HEK293 (cell line): ENCODE measurements around the gene PCBP4.

Source experiments
- MZF1 ChIP-seq: fragments of 450-650 bp; formaldehyde crosslinking; IDR thresholded peaks from 2 replicates; pipeline ENCODE4 v1.5.1; 2017; ENCODE audit warnings: missing biosample characterization, missing genetic modification characterization, borderline replicate concordance
- YY1 ChIP-seq: fragments of 450-650 bp; formaldehyde crosslinking; IDR thresholded peaks from 2 replicates; pipeline ENCODE4 v1.5.1; 2018; ENCODE audit warnings: missing biosample characterization, missing genetic modification characterization
- ZBTB1 ChIP-seq: fragments of 450-650 bp; formaldehyde crosslinking; IDR thresholded peaks from 2 replicates; pipeline ENCODE4 v1.5.1; 2016; ENCODE audit warnings: missing biosample characterization, missing genetic modification characterization
- ZBTB8A ChIP-seq: fragments of 450-650 bp; formaldehyde crosslinking; IDR thresholded peaks from 2 replicates; pipeline ENCODE4 v1.5.1; 2016; ENCODE audit warnings: missing biosample characterization, missing genetic modification characterization
- ZFP41 ChIP-seq: fragments of 450-650 bp; formaldehyde crosslinking; IDR thresholded peaks from 2 replicates; pipeline ENCODE4 v1.5.1; 2016; ENCODE audit warnings: missing biosample characterization, missing genetic modification characterization, borderline replicate concordance
- ZNF10 ChIP-seq: fragments of 450-650 bp; formaldehyde crosslinking; IDR thresholded peaks from 2 replicates; pipeline ENCODE4 v1.5.1; 2017; ENCODE audit warnings: missing biosample characterization, missing genetic modification characterization
- ZNF114 ChIP-seq: fragments of 450-650 bp; formaldehyde crosslinking; IDR thresholded peaks from 2 replicates; pipeline ENCODE4 v1.5.0; 2017; ENCODE audit warnings: missing biosample characterization, missing genetic modification characterization
- ZNF146 ChIP-seq: fragments of 450-650 bp; formaldehyde crosslinking; IDR thresholded peaks from 2 replicates; pipeline ENCODE4 v1.5.1; 2016; ENCODE audit warnings: missing biosample characterization, missing genetic modification characterization
- ZNF169 ChIP-seq: fragments of 450-650 bp; formaldehyde crosslinking; IDR thresholded peaks from 2 replicates; pipeline ENCODE4 v1.5.1; 2016; ENCODE audit warnings: missing biosample characterization, missing genetic modification characterization
- ZNF175 ChIP-seq: fragments of 450-650 bp; formaldehyde crosslinking; IDR thresholded peaks from 2 replicates; pipeline ENCODE4 v1.5.1; 2016; ENCODE audit warnings: missing biosample characterization, missing genetic modification characterization
- ZNF266 ChIP-seq: fragments of 450-650 bp; formaldehyde crosslinking; IDR thresholded peaks from 2 replicates; pipeline ENCODE4 v1.5.1; 2016; ENCODE audit warnings: missing biosample characterization, missing genetic modification characterization, low read depth
- ZNF311 ChIP-seq: fragments of 450-650 bp; formaldehyde crosslinking; IDR thresholded peaks from 2 replicates; pipeline ENCODE4 v1.5.1; 2017; ENCODE audit warnings: missing biosample characterization, missing genetic modification characterization, borderline replicate concordance
- ZNF37A ChIP-seq: fragments of 450-650 bp; IDR thresholded peaks from 2 replicates; pipeline ENCODE4 v1.5.1; 2018; ENCODE audit warnings: missing biosample characterization, missing genetic modification characterization
- ZNF404 ChIP-seq: fragments of 450-650 bp; formaldehyde crosslinking; IDR thresholded peaks from 2 replicates; pipeline ENCODE4 v1.5.1; 2017; ENCODE audit warnings: missing biosample characterization, missing genetic modification characterization
- ZNF423 ChIP-seq: fragments of 450-650 bp; formaldehyde crosslinking; IDR thresholded peaks from 2 replicates; pipeline ENCODE4 v1.5.1; 2016; ENCODE audit warnings: missing biosample characterization, missing genetic modification characterization
- ZNF426 ChIP-seq: fragments of 450-650 bp; formaldehyde crosslinking; IDR thresholded peaks from 2 replicates; pipeline ENCODE4 v1.5.1; 2017; ENCODE audit warnings: missing biosample characterization, missing genetic modification characterization, mild to moderate bottlenecking, inconsistent platforms, moderate library complexity
- ZNF548 ChIP-seq: fragments of 450-650 bp; formaldehyde crosslinking; IDR thresholded peaks from 2 replicates; pipeline ENCODE4 v1.5.1; 2016; ENCODE audit warnings: missing biosample characterization, missing genetic modification characterization
- ZNF571 ChIP-seq: fragments of 450-650 bp; formaldehyde crosslinking; IDR thresholded peaks from 2 replicates; pipeline ENCODE4 v1.5.0; 2017; ENCODE audit warnings: missing biosample characterization, missing genetic modification characterization
- ZNF610 ChIP-seq: fragments of 450-650 bp; formaldehyde crosslinking; IDR thresholded peaks from 2 replicates; pipeline ENCODE4 v1.5.1; 2016; ENCODE audit warnings: missing biosample characterization, missing genetic modification characterization, borderline replicate concordance
- ZNF707 ChIP-seq: fragments of 450-650 bp; formaldehyde crosslinking; IDR thresholded peaks from 2 replicates; pipeline ENCODE4 v1.5.1; 2016; ENCODE audit warnings: missing biosample characterization, missing genetic modification characterization
- ZNF768 ChIP-seq: fragments of 450-650 bp; formaldehyde crosslinking; IDR thresholded peaks from 2 replicates; pipeline ENCODE4 v1.5.1; 2018; ENCODE audit warnings: missing biosample characterization, mild to moderate bottlenecking, missing genetic modification characterization
- ZNF785 ChIP-seq: fragments of 450-650 bp; formaldehyde crosslinking; IDR thresholded peaks from 2 replicates; pipeline ENCODE4 v1.5.1; 2016; ENCODE audit warnings: missing biosample characterization, missing genetic modification characterization
- TF ChIP-seq, protein P1 (sequence below): fragments of 450-650 bp; formaldehyde crosslinking; IDR thresholded peaks from 2 replicates; pipeline ENCODE4 v1.5.1; 2016; ENCODE audit warnings: missing biosample characterization, missing genetic modification characterization
- TF ChIP-seq, protein P2 (sequence below): fragments of 450-650 bp; formaldehyde crosslinking; IDR thresholded peaks from 2 replicates; pipeline ENCODE4 v1.5.1; 2016; ENCODE audit warnings: missing biosample characterization, missing genetic modification characterization
- TF ChIP-seq, protein P3 (sequence below): fragments of 450-650 bp; formaldehyde crosslinking; IDR thresholded peaks from 2 replicates; pipeline ENCODE4 v1.5.1; 2016; ENCODE audit warnings: missing biosample characterization, missing genetic modification characterization
- TF ChIP-seq, protein P4 (sequence below): fragments of 450-650 bp; formaldehyde crosslinking; optimal IDR thresholded peaks from 2 replicates; pipeline ENCODE3; 2016; ENCODE audit warnings: missing biosample characterization, mild to moderate bottlenecking, missing genetic modification characterization
- TF ChIP-seq, protein P5 (sequence below): fragments of 450-650 bp; formaldehyde crosslinking; IDR thresholded peaks from 2 replicates; pipeline ENCODE4 v1.5.1; 2016; ENCODE audit warnings: missing biosample characterization, missing genetic modification characterization
- TF ChIP-seq, protein P6 (sequence below): fragments of 450-650 bp; IDR thresholded peaks from 2 replicates; pipeline ENCODE4 v1.5.1; 2018; ENCODE audit warnings: missing biosample characterization, missing genetic modification characterization
- TF ChIP-seq, protein P7 (sequence below): sonication (generic); formaldehyde crosslinking; IDR thresholded peaks from 2 replicates; pipeline ENCODE4 v1.8.1; 2022; ENCODE audit warnings: mild to moderate bottlenecking, moderate library complexity, missing genetic modification reagents

PCBP4 gene

DNA sequence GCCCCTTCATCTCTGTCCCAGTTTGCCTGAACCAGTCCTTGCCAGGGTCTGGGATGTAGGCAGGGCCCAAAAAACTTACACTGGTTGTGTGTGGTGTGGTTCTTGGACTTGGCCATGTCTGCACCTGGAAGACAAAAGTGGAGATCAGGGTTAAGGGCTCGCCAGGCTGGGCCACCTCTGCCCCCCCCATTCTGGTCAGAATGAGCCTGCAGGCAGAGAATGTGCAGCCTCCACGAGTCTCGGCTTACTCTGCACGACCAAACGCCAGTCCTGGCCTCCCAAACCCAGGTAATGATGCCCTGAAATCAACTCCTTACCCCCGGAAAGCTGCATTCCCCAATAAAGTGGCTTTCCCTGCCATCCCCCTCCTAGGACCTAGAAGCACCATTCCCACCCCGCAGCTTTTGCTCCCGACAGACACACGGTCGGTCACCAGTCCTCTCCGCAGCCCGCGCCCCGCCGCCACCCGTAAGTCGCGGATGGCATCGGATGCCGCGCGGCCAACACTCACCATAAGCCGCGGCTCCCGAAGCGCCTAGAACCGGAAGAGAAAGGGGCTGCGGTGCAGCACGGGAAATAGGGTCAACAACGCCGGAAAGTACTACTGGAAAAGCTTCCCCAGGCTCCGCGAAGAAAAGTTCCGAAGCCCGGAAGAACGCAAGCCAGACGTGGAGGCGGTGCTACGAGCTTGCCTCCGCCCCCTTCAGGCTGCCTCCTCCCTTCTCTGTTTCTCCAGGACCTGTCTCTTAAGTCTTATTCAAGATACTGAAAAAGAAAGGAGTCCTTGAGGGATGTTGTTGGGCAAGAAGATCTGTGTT lies 28.3 kb upstream of the PCBP4 start, which contains the start of gene RPL29 (continued):
- TF ChIP-seq ZNF146 (peak; percentile 40; the same call in 1 of the 2 replicates), ZNF266 (tag by site-specific recombination) (no peak), ZNF768 (0 out of 2 replicates have a peak, but pooled peaks have one; percentile 2), ZNF423 (tag by site-specific recombination) (no peak), YY1 (tag by site-specific recombination) (peak; percentile 60; the same call in 1 of the 2 replicates), ZNF610 (peak; percentile 41), ZNF114 (tag by site-specific recombination) (no peak), ZNF707 (tag by site-specific recombination) (no peak), MZF1 (no peak), ZNF404 (tag by site-specific recombination) (no peak), ZNF311 (tag by site-specific recombination) (no peak), ZNF571 (tag by site-specific recombination) (no peak), ZNF37A (tag by site-specific recombination) (no peak), ZNF785 (tag by site-specific recombination) (no peak), ZBTB8A (tag by site-specific recombination) (peak; percentile 50; the same call in 1 of the 2 replicates), ZNF548 (tag by site-specific recombination) (no peak; the same call in 1 of the 2 replicates), ZFP41 (tag by site-specific recombination) (no peak), ZNF426 (tag by site-specific recombination) (no peak), ZNF10 (tag by site-specific recombination) (0 out of 2 replicates have a peak, but pooled peaks have one; percentile 27), ZBTB1 (tag by site-specific recombination) (no peak), ZNF175 (no peak), ZNF169 (tag by site-specific recombination) (no peak)
- TF ChIP-seq, protein P1, sequence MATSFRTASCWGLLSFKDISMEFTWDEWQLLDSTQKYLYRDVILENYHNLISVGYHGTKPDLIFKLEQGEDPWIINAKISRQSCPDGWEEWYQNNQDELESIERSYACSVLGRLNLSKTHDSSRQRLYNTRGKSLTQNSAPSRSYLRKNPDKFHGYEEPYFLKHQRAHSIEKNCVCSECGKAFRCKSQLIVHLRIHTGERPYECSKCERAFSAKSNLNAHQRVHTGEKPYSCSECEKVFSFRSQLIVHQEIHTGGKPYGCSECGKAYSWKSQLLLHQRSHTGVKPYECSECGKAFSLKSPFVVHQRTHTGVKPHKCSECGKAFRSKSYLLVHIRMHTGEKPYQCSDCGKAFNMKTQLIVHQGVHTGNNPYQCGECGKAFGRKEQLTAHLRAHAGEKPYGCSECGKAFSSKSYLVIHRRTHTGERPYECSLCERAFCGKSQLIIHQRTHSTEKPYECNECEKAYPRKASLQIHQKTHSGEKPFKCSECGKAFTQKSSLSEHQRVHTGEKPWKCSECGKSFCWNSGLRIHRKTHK (tag by site-specific recombination): no peak
- TF ChIP-seq, protein P2, sequence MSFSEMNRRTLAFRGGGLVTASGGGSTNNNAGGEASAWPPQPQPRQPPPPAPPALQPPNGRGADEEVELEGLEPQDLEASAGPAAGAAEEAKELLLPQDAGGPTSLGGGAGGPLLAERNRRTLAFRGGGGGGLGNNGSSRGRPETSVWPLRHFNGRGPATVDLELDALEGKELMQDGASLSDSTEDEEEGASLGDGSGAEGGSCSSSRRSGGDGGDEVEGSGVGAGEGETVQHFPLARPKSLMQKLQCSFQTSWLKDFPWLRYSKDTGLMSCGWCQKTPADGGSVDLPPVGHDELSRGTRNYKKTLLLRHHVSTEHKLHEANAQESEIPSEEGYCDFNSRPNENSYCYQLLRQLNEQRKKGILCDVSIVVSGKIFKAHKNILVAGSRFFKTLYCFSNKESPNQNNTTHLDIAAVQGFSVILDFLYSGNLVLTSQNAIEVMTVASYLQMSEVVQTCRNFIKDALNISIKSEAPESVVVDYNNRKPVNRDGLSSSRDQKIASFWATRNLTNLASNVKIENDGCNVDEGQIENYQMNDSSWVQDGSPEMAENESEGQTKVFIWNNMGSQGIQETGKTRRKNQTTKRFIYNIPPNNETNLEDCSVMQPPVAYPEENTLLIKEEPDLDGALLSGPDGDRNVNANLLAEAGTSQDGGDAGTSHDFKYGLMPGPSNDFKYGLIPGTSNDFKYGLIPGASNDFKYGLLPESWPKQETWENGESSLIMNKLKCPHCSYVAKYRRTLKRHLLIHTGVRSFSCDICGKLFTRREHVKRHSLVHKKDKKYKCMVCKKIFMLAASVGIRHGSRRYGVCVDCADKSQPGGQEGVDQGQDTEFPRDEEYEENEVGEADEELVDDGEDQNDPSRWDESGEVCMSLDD: 0 out of 2 replicates have a peak, but pooled peaks have one; percentile 31
- TF ChIP-seq, protein P3, sequence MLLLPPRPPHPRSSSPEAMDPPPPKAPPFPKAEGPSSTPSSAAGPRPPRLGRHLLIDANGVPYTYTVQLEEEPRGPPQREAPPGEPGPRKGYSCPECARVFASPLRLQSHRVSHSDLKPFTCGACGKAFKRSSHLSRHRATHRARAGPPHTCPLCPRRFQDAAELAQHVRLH (tag by site-specific recombination): peak; percentile 85
- TF ChIP-seq, protein P4, sequence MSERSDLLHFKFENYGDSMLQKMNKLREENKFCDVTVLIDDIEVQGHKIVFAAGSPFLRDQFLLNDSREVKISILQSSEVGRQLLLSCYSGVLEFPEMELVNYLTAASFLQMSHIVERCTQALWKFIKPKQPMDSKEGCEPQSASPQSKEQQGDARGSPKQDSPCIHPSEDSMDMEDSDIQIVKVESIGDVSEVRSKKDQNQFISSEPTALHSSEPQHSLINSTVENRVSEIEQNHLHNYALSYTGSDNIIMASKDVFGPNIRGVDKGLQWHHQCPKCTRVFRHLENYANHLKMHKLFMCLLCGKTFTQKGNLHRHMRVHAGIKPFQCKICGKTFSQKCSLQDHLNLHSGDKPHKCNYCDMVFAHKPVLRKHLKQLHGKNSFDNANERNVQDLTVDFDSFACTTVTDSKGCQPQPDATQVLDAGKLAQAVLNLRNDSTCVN: peak; percentile 33
- TF ChIP-seq, protein P5, sequence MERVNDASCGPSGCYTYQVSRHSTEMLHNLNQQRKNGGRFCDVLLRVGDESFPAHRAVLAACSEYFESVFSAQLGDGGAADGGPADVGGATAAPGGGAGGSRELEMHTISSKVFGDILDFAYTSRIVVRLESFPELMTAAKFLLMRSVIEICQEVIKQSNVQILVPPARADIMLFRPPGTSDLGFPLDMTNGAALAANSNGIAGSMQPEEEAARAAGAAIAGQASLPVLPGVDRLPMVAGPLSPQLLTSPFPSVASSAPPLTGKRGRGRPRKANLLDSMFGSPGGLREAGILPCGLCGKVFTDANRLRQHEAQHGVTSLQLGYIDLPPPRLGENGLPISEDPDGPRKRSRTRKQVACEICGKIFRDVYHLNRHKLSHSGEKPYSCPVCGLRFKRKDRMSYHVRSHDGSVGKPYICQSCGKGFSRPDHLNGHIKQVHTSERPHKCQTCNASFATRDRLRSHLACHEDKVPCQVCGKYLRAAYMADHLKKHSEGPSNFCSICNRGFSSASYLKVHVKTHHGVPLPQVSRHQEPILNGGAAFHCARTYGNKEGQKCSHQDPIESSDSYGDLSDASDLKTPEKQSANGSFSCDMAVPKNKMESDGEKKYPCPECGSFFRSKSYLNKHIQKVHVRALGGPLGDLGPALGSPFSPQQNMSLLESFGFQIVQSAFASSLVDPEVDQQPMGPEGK: 0 out of 2 replicates have a peak, but pooled peaks have one; percentile 35
- TF ChIP-seq, protein P6, sequence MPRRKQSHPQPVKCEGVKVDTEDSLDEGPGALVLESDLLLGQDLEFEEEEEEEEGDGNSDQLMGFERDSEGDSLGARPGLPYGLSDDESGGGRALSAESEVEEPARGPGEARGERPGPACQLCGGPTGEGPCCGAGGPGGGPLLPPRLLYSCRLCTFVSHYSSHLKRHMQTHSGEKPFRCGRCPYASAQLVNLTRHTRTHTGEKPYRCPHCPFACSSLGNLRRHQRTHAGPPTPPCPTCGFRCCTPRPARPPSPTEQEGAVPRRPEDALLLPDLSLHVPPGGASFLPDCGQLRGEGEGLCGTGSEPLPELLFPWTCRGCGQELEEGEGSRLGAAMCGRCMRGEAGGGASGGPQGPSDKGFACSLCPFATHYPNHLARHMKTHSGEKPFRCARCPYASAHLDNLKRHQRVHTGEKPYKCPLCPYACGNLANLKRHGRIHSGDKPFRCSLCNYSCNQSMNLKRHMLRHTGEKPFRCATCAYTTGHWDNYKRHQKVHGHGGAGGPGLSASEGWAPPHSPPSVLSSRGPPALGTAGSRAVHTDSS: 0 out of 2 replicates have a peak, but pooled peaks have one; percentile 14
- TF ChIP-seq, protein P7, sequence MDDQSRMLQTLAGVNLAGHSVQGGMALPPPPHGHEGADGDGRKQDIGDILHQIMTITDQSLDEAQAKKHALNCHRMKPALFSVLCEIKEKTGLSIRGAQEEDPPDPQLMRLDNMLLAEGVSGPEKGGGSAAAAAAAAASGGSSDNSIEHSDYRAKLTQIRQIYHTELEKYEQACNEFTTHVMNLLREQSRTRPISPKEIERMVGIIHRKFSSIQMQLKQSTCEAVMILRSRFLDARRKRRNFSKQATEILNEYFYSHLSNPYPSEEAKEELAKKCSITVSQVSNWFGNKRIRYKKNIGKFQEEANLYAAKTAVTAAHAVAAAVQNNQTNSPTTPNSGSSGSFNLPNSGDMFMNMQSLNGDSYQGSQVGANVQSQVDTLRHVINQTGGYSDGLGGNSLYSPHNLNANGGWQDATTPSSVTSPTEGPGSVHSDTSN (CRISPR knock-in tag): no peak
